K562 (cell line): ENCODE data around the gene CDK11B. TPM values are rescaled to one million over a fixed set of nuclear protein-coding genes. Genes with fewer than 3 reads are reported as not detected.
A peak's percentile ranks its signal among the peaks of the same experiment; 100 is the strongest.

Experiments used
- ATAC-seq: fragments of 200-7000 bp; cut with Tn5 transposase; 3 replicates; pipeline ENCODE4 v1.9.1; 2020; ENCODE audit warnings: moderate library complexity
- BruUV-seq: library from RNA; stranded (reverse); fragments of 400-500 nt; replicated peaks from 2 replicates; lab custom pipeline; 2021; lab: Mats Ljungman, UMichigan
- CTCF ChIA-PET: fragments of 300-600 bp; formaldehyde crosslinking; extraction: SDS; loops from one replicate; lab custom pipeline; 2021; ENCODE audit warnings: low intra/inter-chr PET ratio; lab: Yijun Ruan, JAX
- POLR2A ChIA-PET: fragments of 300-600, 350-650 bp; sonication (Branson Sonifier 250); formaldehyde crosslinking; extraction: SDS; loops from one replicate; lab custom pipeline; 2021; ENCODE audit warnings: antibody characterized with exemption, inconsistent platforms; lab: Yijun Ruan, JAX
- DNase-seq, 4 experiments: peaks; one replicate each; pipeline versions ENCODE4 v3.0.0 to v3.0.0-alpha.2; 2011 to 2018; ENCODE audit warnings: low spot score in 3 of 4, mixed read lengths in 3 of 4; ENCODE audit errors: extremely low read depth in 1 of 4
- FAIRE-seq: peaks from 2 replicates; lab custom pipeline; 2011; peaks lifted over from hg19 to GRCh38; lab: Jason Lieb, UNC
- H2AFZ ChIP-seq: 2 replicates; pipeline ENCODE4 v1.6.0; 2011; ENCODE audit warnings: low read depth, low read length, control low read depth, inconsistent platforms
- H3K27ac ChIP-seq: fragments of 200-600 bp; 3 replicates; pipeline ENCODE4 v1.8.0; 2011; ENCODE audit warnings: low read depth, mild to moderate bottlenecking, control low read depth, inconsistent platforms, low read length, moderate library complexity, mixed read lengths; ENCODE audit errors: extremely low read depth
- H3K27me3 ChIP-seq, 2 experiments: fragments of 300-600 bp in 1 of 2; 2 replicates in 1 of 2; 3 replicates in 1 of 2; pipeline versions ENCODE4 v1.6.0 to v1.8.0; 2011; ENCODE audit warnings: inconsistent platforms in 2 of 2, low read length in 2 of 2, mild to moderate bottlenecking in 1 of 2, mixed read lengths in 1 of 2, moderate library complexity in 1 of 2; ENCODE audit not compliant: control insufficient read depth in 2 of 2, insufficient read depth in 2 of 2
- H3K36me3 ChIP-seq: fragments of 300-600 bp; 3 replicates; pipeline ENCODE4 v1.8.0; 2011; ENCODE audit warnings: mild to moderate bottlenecking, low read length, inconsistent platforms; ENCODE audit not compliant: control insufficient read depth, insufficient read depth
- H3K4me1 ChIP-seq, 2 experiments: fragments of 200-600 bp in 1 of 2; replicated peaks in 1 of 2; 2 replicates in 1 of 2; 3 replicates in 1 of 2; pipeline versions ENCODE4 v1.5.1 to v1.8.0; 2011; ENCODE audit warnings: inconsistent platforms in 2 of 2, low read length in 2 of 2, mild to moderate bottlenecking in 1 of 2, mixed read lengths in 1 of 2, moderate library complexity in 1 of 2; ENCODE audit not compliant: control insufficient read depth in 2 of 2, insufficient read depth in 2 of 2
- H3K4me2 ChIP-seq: 2 replicates; pipeline ENCODE4 v1.6.1; 2011; ENCODE audit warnings: low read length, control low read depth, inconsistent platforms, mixed read lengths; ENCODE audit not compliant: insufficient read depth
- H3K4me3 ChIP-seq: fragments of 200-600 bp; sonication (generic), shearing (Covaris generic); 2 replicates; pipeline ENCODE4 v1.5.1; 2016; ENCODE audit warnings: control low read depth, inconsistent platforms
- H3K79me2 ChIP-seq: fragments of 200-600 bp; 3 replicates; pipeline ENCODE4 v1.8.0; 2011; ENCODE audit warnings: low read length, inconsistent platforms; ENCODE audit not compliant: control insufficient read depth, insufficient read depth
- H3K9ac ChIP-seq, 2 experiments: 2 replicates each; pipeline versions ENCODE4 v1.6.0 to v1.6.1; 2011; ENCODE audit warnings: low read depth in 2 of 2, low read length in 2 of 2, control low read depth in 1 of 2, inconsistent platforms in 1 of 2, mild to moderate bottlenecking in 1 of 2, mixed read lengths in 1 of 2; ENCODE audit not compliant: insufficient read depth in 1 of 2
- H3K9me1 ChIP-seq: one replicate; pipeline ENCODE4 v1.6.0; 2011; ENCODE audit warnings: inconsistent platforms, mild to moderate bottlenecking, low read length, moderate library complexity; ENCODE audit not compliant: control insufficient read depth, insufficient read depth
- H3K9me3 ChIP-seq: replicated peaks from 2 replicates; pipeline ENCODE4 v1.5.1; 2011; ENCODE audit warnings: low read depth, low read length, inconsistent platforms; ENCODE audit not compliant: control insufficient read depth, insufficient read depth
- H4K20me1 ChIP-seq: replicated peaks from 2 replicates; pipeline ENCODE4 v1.6.1; 2011; ENCODE audit warnings: low read length, inconsistent platforms, mixed read lengths; ENCODE audit not compliant: control insufficient read depth, insufficient read depth
- MCM2 ChIP-seq: fragments of 450-650 bp; IDR thresholded peaks from 2 replicates; pipeline ENCODE4 v1.6.1; 2017; ENCODE audit warnings: low read depth, mild to moderate bottlenecking
- TRIM25 ChIP-seq: fragments of 450-650 bp; IDR thresholded peaks from 2 replicates; pipeline ENCODE4 v1.7.0; 2016; ENCODE audit warnings: borderline replicate concordance
- ZNF134 ChIP-seq: fragments of 250-450 bp; sonication (Bioruptor Pico); conservative IDR thresholded peaks from 2 replicates; pipeline ENCODE4 v1.4.0; 2020
- ZNF398 ChIP-seq: fragments of 250-450 bp; sonication (Bioruptor Pico); IDR thresholded peaks from 2 replicates; pipeline ENCODE4 v1.8.0; 2021; ENCODE audit warnings: moderate library complexity, mild to moderate bottlenecking, inconsistent platforms
- WGBS: fragments of 100-300 bp; shearing (Covaris generic); methylation state at CpG from one replicate; pipeline ENCODE4 v1.1.6; 2016; ENCODE audit warnings: low coverage, mixed read lengths; ENCODE audit not compliant: insufficient coverage; ENCODE audit errors: missing lambda C conversion rate; 5-methylcytosine and 5-hydroxymethylcytosine counted together
- in situ Hi-C: fragments of 300-500 bp; cut with MboI; formaldehyde crosslinking; loops from 4 replicates; pipeline ENCODE4 v1.15.0; 2018; ENCODE audit warnings: inconsistent platforms, mixed read lengths
- intact Hi-C: fragments of 100-400 bp; cut with micrococcal nuclease; formaldehyde crosslinking; loops from 2 replicates; pipeline ENCODE4 v1.14.2; 2022
- polyA plus RNA-seq, 8 experiments: library from polyadenylated mRNA; depleted of rRNA in 4 of 8; stranded (reverse) in 5 of 8; unstranded in 3 of 8; fragments of >200 nt; fragmentation: Nextera tagmentation in 2 of 8; fragmentation: Illumina TruSeq in 1 of 8; extraction: Ambion mirVana in 2 of 8; extraction: Trizol in 1 of 8; gene quantifications; 2 replicates each; pipeline versions ENCODE4 v1.2.1 to v1.2.3, GENCODE V29; 2011 to 2014; ENCODE audit warnings: inconsistent platforms in 1 of 8, missing spikeins in 1 of 8
- total RNA-seq, 7 experiments: library from RNA; depleted of rRNA in 6 of 7; stranded (reverse); fragments of >200 nt in 6 of 7; fragmentation: Illumina TruSeq in 2 of 7; extraction: Trizol in 2 of 7; gene quantifications; 2 replicates each; pipeline versions ENCODE4 v1.2.1 to v1.2.3, GENCODE V29; 2011 to 2021; ENCODE audit warnings: low replicate concordance in 1 of 7

The CDK11B gene
- total and polyA plus RNA-seq, 9 of the 15 experiments (the other 6 are each of a cell fraction or from before 2014, with no cell fraction given): 2.8 to 52.2 (median 19.5) TPM

GRCh38 chr1:1617516-1617915 is 41.3 kb downstream of the CDK11B start:
- POLR2A ChIA-PET: interaction anchor here (0.6 kb wide), 1 partner anchor 135 kb away, joined by 3 read pairs; no protein-coding TSS in a partner anchor
- intact Hi-C loops: no loop called here

More at GRCh38 chr1:1617516-1617915, 41.3 kb downstream of the CDK11B start:
- no peak for DNase-seq
- H3K36me3 ChIP-seq: peaks cover 9% of the 10 kb centered on the region; the same call in 2 of the 3 replicates
- H3K4me2 ChIP-seq: no peak overlapping the region
- H3K27me3 ChIP-seq: no peaks in the 10 kb centered on the region
- no peak for TF ChIP-seq MCM2
- no peak for TF ChIP-seq ZNF398 (CRISPR knock-in tag)
- TF ChIP-seq ZNF134 (CRISPR knock-in tag): no peak
- TF ChIP-seq TRIM25: no peak
- TF ChIP-seq, all 486 proteins: peak for 0
- in situ Hi-C loops: no loop called here
- CTCF ChIA-PET: no interaction called here
- Histone ChIP-seq H3K9ac (peak overlapping the region in 1 of 2 experiments; percentile 47; a peak in 1 of 4 replicates), H3K79me2 (peaks cover 31% of the 10 kb centered on the region), H3K9me3 (no peaks in the 10 kb centered on the region), H3K9me1 (no peaks in the 10 kb centered on the region), H3K27ac (no peak overlapping the region), H4K20me1 (peaks cover 24% of the 10 kb centered on the region; the same call in 1 of the 2 replicates), H2AFZ (no peak overlapping the region), H3K4me1 (peaks cover 13 to 85% of the 10 kb centered on the region in 2 experiments; a peak in 4 of 5 replicates), H3K4me3 (no peak overlapping the region)
- no peak for ATAC-seq
- 87% methylated on average over 11 of the region's 11 CpGs for WGBS
- no peak for FAIRE-seq
- TSS peak; percentile 74 for BruUV-seq
